ENCODE results near the gene ZNF525.
"Not testable (repeated sequence)": the region's sequence is repeated elsewhere in the genome, so short reads cannot be mapped to it uniquely, and the experiment has no call there.

Gene ZNF525

DNA sequence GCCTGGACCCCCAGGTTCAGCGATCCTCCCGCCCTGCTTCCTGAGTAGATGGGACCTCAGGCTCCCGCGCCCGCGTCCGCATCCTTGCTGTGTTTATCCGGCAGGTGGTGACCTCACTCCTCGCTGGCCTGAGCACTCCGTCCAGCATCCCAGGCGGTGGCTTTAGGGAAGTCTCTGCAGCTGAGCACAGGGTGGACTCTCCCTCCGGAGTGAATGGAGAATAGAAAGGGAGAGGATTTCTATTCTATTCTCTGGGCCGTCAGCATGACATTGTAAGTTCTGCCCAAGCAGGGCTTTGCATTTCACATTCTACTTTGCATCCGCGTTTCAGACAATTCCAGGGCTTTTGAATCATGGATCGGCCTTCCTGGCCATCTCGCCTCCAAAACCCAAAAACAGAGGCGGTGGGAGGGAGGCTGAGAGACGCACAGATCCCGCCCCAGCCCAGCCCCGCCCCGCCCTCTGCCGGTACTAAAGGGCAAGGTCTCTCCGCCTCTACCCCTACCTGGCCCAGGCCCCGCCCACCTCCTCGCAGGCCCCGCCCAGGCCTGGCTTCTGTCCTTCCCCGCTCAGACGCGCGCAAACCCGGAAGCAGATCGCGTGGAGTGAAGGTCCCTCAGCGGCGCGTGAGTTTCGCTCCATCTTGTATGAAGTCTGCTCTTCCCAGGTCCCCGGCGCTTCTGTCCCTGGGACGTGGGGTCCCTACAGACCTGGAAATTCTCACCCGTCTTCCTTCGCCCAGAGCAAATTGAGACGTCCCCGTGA, at the start of gene ZNF525:
Gene ZNF525 (plus strand): TSS at position 572 of the 765 bp plus-strand sequence. CDS start 6,577 bp downstream, outside the sequence.
- H3K36me3 Mint-ChIP-seq (ENCODE audit: low read depth): peaks cover 30% of the 10 kb centered on the region
- ATAC-seq (peak; percentile 100), DNase-seq (peak; percentile 96)
- H3K4me3 Mint-ChIP-seq: peak within 1 kb of the TSS; percentile 89
- H3K27me3 Mint-ChIP-seq: no peaks in the 10 kb centered on the region
- peaks cover 4% of the 10 kb centered on the region for H3K9me3 Mint-ChIP-seq
- peaks cover 20% of the 10 kb centered on the region for H3K4me1 Mint-ChIP-seq
- peak within 1 kb of the TSS; percentile 90 for H3K27ac Mint-ChIP-seq

DNA sequence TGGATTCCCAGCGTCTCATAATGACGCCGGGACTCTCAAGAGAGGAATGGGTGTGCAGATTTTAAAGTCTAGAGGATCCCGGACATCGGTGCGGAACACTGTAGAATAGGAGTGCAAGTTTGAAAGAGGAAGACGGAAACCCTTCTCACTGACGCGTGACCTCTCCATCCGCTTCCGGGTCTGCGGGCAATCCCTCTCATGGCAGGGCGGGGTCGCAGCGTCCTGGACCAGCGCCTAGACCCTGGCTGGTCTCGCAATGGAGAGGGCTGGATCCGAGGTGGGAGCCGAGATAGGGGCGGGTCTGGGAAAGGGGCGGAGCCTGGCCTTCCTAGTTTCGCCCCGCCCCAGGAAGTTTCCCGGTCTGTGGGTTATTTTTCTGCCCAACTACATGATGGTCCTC, 36.5 kb upstream of the ZNF525 start:
- H3K4me3 Mint-ChIP-seq: peak overlapping the region; percentile 28
- H3K27ac Mint-ChIP-seq: no peak overlapping the region
- peaks cover 13% of the 10 kb centered on the region for H3K4me1 Mint-ChIP-seq
- ATAC-seq (no peak), DNase-seq (no peak)
- H3K27me3 Mint-ChIP-seq: peaks cover 17% of the 10 kb centered on the region
- H3K9me3 Mint-ChIP-seq: peaks cover 60% of the 10 kb centered on the region
- peaks cover 27% of the 10 kb centered on the region for H3K36me3 Mint-ChIP-seq (ENCODE audit: low read depth)

DNA sequence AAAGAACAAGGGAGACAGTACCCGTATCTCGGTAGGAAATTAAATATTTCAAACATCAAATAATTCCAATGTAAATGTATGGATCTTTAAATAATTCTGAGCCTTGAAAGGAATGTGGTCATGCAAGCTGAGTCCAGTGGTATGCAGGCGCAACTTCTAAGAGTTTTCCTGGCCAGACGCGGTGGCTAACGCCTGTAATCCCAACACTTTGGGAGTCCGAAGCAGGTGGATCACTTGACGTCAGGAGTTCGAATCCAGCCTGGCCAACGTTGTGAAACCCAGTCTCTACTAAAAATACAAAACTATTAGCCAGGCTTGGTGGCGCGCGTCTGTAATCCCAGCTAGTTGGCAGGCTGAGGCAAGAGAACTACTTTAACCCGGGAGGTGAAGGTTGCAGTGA, 33.0 kb upstream of the ZNF525 start:
- no peak for ATAC-seq
- peaks cover 39% of the 10 kb centered on the region for H3K36me3 Mint-ChIP-seq (ENCODE audit: low read depth)
- peak overlapping the region; percentile 92 for H3K4me3 Mint-ChIP-seq
- peaks cover 38% of the 10 kb centered on the region for H3K9me3 Mint-ChIP-seq
- peaks cover 30% of the 10 kb centered on the region for H3K4me1 Mint-ChIP-seq
- no peak overlapping the region for H3K27ac Mint-ChIP-seq
- DNase-seq: no peak
- peaks cover 14% of the 10 kb centered on the region for H3K27me3 Mint-ChIP-seq

DNA sequence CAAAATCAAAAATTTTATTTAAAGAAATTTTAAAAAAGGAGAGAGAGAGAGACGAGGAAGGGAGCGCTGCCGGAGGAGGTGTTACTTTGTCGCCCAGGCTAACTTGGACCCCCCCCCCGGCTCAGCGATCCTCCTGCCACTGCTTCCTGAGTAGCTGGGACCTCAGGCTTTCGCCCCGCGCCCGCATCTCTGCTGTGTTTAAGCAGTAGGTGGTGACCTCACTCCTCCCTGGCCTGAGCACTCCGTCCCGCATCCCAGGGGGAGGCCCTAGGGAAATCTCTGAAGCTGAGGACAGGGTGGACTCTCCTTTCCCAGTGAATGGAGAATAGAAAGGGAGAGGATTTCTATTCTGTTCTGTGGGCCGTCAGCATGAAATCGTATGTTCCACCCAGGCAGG, 32.4 kb upstream of the ZNF525 start:
- Mint-ChIP-seq H3K4me3 (peak overlapping the region; percentile 92), H3K27me3 (peaks cover 11% of the 10 kb centered on the region), H3K27ac (peak overlapping the region; percentile 90), H3K4me1 (peaks cover 30% of the 10 kb centered on the region), H3K36me3 (ENCODE audit: low read depth) (peaks cover 42% of the 10 kb centered on the region), H3K9me3 (peaks cover 32% of the 10 kb centered on the region)
- ATAC-seq: no peak
- DNase-seq: peak; percentile 23

DNA sequence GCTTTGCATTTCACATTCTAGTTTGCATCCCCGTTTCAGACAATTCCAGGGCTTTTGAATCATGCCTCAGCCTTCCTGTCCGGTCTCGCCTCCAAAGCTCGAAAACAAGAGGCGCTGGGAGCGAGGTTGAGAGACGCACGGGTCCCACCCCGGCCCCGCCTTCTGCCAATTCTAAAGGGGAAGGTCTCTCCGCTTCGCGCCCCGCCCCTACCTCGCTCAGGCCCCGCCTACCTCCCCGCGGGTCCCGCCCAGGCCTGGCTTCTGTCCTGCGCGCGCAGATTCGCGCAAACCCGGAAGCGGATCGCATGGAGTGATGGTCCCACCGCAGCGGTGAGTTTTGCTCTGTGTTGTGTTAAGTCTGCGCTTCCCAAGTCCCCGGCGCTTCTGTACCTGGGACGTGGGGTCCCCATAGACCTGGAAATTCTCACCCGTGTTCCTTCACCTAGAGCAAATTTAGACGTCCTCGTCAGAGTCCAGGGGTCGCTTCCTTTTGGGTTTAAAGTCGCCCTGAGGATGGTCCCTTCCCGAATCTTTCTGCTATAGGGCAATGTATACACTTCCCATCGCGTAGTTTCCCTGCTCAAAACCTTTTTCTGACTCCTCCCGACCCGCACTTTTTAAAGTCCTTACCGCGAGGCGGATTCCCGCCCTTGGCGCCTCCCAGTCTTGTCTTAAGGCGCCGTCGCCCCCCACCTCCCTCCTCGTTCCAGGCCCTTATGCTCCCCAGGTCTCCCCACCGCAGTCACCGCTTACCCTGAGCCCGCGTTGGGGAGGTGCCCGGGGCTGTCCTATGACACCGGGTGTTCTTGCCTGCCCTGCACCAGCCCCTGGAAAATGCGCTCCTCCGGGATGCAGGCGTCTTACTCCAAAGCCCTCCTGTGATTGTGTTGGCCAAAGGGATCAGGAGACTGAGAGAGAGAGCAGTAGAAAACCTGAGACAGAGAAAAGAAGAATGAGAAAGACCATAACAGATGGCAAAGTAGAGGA, 31.7 kb upstream of the ZNF525 start, which contains the start of gene ZNF845:
Gene ZNF845 (plus strand): TSS at position 287 of the 987 bp plus-strand sequence. CDS start 7,559 bp downstream, outside the sequence.
- DNase-seq (peak; percentile 97), ATAC-seq (peak; percentile 99)
- Mint-ChIP-seq H3K27me3 (peaks cover 4% of the 10 kb centered on the region), H3K36me3 (ENCODE audit: low read depth) (peaks cover 45% of the 10 kb centered on the region), H3K4me3 (peak within 1 kb of the TSS; percentile 92), H3K9me3 (peaks cover 26% of the 10 kb centered on the region), H3K27ac (peak within 1 kb of the TSS; percentile 90), H3K4me1 (peaks cover 28% of the 10 kb centered on the region)

DNA sequence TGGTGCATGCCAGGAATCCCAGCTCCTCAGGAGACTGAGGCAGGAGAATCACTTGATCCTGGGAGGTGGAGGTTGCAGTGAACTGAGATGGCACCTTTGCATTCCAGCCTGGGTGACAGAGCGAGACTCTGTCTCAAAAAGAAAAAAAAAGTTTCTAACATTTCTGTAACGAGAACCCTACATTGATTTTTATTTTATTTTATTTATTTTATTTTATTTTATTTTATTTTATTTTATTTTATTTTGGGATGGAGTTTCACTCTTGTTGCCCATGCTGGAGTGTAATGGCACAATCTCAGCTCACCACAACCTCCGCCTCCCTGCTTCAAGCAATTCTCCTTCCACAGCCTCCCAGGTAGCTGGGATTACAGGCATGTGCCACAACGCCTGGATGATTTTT, 21.1 kb upstream of the ZNF525 start:
- H3K4me1 Mint-ChIP-seq, DNase-seq, ATAC-seq, H3K27me3 Mint-ChIP-seq, H3K27ac Mint-ChIP-seq, H3K4me3 Mint-ChIP-seq: not testable (repeated sequence)
- H3K9me3 Mint-ChIP-seq: peaks cover 46% of the 10 kb centered on the region
- H3K36me3 Mint-ChIP-seq (ENCODE audit: low read depth): peaks cover 90% of the 10 kb centered on the region

DNA sequence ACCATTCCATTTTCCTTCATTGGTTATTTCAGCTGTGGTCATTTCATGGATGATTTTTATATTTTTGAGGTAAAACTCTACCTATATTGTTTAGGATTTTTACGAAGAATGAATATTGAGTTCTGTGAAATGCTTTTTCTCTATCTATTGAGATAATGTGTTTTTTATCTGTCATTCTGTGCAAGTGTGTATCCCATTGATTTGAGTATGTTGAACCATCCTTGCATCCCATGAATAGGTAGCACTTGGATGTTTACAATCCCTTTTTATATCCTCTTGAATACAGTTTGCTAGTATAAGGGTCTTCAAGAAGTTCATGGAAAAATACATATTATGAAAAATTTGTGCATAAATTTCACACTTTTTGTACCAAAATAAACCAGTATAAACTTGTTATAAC, 9.8 kb upstream of the ZNF525 start:
- no peaks in the 10 kb centered on the region for H3K4me1 Mint-ChIP-seq
- H3K4me3 Mint-ChIP-seq: no peak overlapping the region
- ATAC-seq (no peak), DNase-seq (no peak)
- no peaks in the 10 kb centered on the region for H3K27me3 Mint-ChIP-seq
- H3K36me3 Mint-ChIP-seq (ENCODE audit: low read depth): peaks cover 66% of the 10 kb centered on the region
- H3K9me3 Mint-ChIP-seq: peaks cover 53% of the 10 kb centered on the region
- no peak overlapping the region for H3K27ac Mint-ChIP-seq

DNA sequence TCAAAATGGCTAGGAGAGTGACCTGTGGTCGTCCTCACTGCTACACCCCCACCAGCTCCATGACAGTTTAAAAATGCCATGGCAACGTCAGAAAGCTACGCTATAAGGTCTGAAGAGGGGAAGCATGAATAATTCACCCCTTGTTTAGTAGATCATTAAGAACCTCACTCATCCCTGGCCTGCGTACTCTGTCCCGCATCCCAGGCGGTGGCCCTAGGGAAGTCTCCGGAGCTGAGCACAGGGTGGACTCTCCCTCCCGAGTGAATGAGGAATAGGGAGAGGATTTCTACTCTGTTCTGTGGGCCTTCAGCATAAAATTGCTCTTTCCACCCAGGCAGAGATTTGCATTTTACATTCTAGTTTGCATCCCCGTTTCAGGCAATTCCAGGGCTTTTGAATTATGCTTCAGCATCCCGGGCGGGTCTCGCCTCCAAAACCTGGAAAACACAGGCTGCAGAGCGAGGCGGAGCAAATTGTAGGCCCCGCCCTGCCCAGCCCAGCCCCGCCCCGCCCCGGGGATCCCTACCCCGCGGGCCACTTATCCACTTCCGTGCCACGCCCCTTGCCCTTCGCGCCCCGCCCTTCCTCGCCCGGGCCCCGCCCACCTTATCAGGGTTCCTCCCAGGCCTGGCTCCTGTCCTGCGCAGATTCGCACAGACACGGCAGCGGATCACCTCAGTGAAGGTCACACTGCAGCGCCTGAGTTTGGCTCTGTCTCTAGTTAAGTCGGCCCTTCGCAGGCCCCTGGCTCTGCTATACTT, 7.5 kb upstream of the ZNF525 start:
- DNase-seq (no peak), ATAC-seq (no peak)
- Mint-ChIP-seq H3K4me1 (no peaks in the 10 kb centered on the region), H3K27ac (no peak overlapping the region), H3K27me3 (no peaks in the 10 kb centered on the region), H3K9me3 (peaks cover 30% of the 10 kb centered on the region), H3K36me3 (ENCODE audit: low read depth) (peaks cover 43% of the 10 kb centered on the region), H3K4me3 (no peak overlapping the region)

DNA sequence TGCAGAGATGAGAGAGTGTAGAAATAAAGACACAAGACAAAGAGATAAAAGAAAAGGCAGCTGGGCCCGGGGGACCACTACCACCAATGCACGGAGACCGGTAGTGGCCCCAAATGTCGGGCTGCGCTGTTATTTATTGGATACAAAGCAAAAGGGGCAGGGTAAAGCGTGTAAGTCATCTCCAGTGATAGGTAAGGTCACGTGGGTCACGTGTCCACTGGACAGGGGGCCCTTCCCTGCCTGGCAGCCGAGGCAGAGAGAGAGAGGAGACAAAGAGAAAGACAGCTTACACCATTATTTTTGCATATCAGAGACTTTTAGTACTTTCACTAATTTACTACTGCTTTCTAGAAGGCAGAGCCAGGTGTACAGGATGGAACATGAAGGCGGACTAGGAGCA, 5.4 kb upstream of the ZNF525 start:
- not testable (repeated sequence) for H3K27me3 Mint-ChIP-seq, ATAC-seq, H3K27ac Mint-ChIP-seq, H3K4me1 Mint-ChIP-seq, H3K4me3 Mint-ChIP-seq, DNase-seq
- Mint-ChIP-seq H3K9me3 (peaks cover 19% of the 10 kb centered on the region), H3K36me3 (ENCODE audit: low read depth) (peaks cover 25% of the 10 kb centered on the region)

DNA sequence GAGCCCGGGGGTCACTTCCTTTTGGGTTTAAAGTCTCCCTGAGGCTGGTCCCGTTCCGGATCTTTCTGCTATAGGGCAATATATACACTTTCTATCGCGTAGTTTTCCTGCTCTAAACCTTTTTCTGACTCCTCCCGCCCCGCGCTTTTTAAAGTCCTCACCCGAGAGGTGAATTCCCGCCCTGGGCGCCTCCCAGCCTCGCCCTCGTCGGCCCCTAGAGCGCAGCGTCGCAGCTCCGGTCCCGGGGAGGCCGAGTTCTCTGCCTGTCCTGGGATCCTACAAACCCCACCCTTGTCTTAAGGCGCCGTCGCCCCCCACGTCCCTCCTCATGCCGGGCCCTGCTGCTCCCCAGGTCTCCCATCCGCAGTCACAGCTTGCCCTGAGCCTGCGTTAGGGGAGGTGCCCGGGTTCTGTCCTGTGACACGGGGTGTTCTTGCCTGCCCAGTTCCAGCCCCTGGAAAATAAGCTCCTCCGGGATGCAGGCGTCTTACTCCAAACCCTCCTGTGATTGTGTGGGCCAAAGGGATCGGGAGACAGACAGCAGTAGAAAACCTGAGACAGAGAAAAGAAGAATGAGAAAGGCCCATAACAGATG, 491 bp downstream of the ZNF525 start:
- Mint-ChIP-seq H3K4me3 (peak overlapping the region; percentile 89), H3K27me3 (no peaks in the 10 kb centered on the region), H3K27ac (peak overlapping the region; percentile 90), H3K9me3 (peaks cover 7% of the 10 kb centered on the region), H3K36me3 (ENCODE audit: low read depth) (peaks cover 37% of the 10 kb centered on the region), H3K4me1 (peaks cover 23% of the 10 kb centered on the region)
- DNase-seq: peak; percentile 49
- ATAC-seq: peak; percentile 51

DNA sequence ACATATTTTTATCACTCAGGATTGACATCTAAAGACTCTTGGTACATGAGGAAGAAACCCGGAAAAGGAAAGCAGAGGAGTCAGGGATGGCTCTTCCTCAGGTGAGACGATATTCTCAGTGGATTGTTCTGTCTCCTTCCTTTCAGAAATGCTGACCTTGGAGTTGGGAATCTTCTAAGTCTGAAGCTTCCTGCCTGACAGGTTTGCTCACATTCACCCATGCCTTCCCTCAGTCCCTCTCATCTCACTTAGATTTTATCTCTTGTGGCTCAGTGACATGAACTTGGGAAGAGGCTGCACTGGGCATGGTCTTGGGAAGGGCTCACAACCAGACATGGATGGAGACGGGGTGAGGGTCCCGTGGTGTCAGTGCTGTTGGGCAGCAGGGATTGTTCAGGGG, 6.7 kb downstream of the ZNF525 start:
- Mint-ChIP-seq H3K4me1 (peaks cover 9% of the 10 kb centered on the region), H3K27ac (no peak overlapping the region), H3K4me3 (no peak overlapping the region), H3K36me3 (ENCODE audit: low read depth) (peaks cover 89% of the 10 kb centered on the region), H3K27me3 (no peaks in the 10 kb centered on the region), H3K9me3 (peaks cover 25% of the 10 kb centered on the region)
- ATAC-seq (no peak), DNase-seq (no peak)

DNA sequence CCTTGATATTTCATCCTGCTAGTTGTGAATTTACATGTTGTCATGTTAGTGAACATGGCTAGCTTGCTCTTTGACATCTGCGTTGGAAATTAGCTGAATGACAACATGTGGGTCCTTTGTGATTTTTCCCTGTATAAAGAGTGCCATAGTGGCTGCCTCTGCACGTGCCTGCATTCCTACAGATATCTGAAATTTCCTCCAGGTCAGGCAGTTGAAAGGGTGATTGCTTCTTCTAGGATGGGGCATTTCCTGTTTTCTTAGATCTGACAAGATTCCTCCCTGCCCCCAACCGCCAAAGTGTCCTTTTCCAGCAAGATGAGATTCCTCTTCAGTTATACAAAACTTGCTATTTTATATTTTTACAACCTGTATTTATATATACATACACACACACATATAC, 8.8 kb downstream of the ZNF525 start:
- ATAC-seq (no peak), DNase-seq (no peak)
- H3K4me3 Mint-ChIP-seq: no peak overlapping the region
- H3K27ac Mint-ChIP-seq: no peak overlapping the region
- H3K27me3 Mint-ChIP-seq: no peaks in the 10 kb centered on the region
- H3K36me3 Mint-ChIP-seq (ENCODE audit: low read depth): peaks cover 93% of the 10 kb centered on the region
- peaks cover 2% of the 10 kb centered on the region for H3K4me1 Mint-ChIP-seq
- H3K9me3 Mint-ChIP-seq: peaks cover 33% of the 10 kb centered on the region

DNA sequence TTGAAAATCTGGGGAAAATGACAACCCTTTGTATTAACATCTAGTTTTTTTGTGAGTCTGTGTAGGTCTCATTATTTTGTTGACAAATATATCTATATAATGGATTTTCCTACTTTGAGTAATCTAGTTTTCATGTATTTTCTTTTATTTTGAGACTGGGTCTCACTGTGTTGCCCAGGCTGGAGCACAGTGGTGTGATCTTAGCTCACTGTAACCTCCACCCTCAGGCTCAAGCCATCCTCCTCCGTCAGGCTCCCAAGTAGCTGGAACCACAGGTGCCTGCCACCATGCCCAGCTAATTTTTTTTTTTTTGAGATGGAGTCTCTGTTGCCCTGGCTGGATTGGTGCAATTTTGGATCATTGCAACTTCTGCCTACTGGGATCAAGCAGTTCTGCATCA, 9.2 kb downstream of the ZNF525 start:
- ATAC-seq (no peak), DNase-seq (no peak)
- peaks cover 36% of the 10 kb centered on the region for H3K9me3 Mint-ChIP-seq
- no peak overlapping the region for H3K4me3 Mint-ChIP-seq
- H3K27ac Mint-ChIP-seq: no peak overlapping the region
- peaks cover 96% of the 10 kb centered on the region for H3K36me3 Mint-ChIP-seq (ENCODE audit: low read depth)
- H3K27me3 Mint-ChIP-seq: no peaks in the 10 kb centered on the region
- H3K4me1 Mint-ChIP-seq: peaks cover 2% of the 10 kb centered on the region

DNA sequence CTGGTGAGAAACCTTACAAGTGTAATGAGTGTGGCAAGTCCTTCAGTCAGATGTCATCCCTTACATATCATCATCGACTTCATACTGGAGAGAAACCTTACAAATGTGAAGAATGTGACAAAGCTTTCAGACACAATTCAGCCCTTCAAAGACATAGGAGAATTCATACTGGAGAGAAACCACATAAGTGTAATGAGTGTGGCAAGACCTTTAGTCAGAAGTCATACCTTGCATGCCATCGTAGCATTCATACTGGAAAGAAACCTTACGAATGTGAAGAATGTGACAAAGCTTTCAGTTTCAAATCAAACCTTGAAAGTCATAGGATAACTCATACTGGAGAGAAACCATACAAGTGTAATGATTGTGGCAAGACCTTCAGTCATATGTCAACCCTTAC, 15.9 kb downstream of the ZNF525 start:
- H3K27me3 Mint-ChIP-seq: no peaks in the 10 kb centered on the region
- ATAC-seq (no peak), DNase-seq (no peak)
- no peaks in the 10 kb centered on the region for H3K4me1 Mint-ChIP-seq
- H3K36me3 Mint-ChIP-seq (ENCODE audit: low read depth): peaks cover 98% of the 10 kb centered on the region
- no peak overlapping the region for H3K27ac Mint-ChIP-seq
- no peak overlapping the region for H3K4me3 Mint-ChIP-seq
- H3K9me3 Mint-ChIP-seq: peaks cover 76% of the 10 kb centered on the region
